HG03378 (cell line): Measurements from ENCODE around the gene MEPE.
"Not testable (repeated sequence)": the region's sequence is repeated elsewhere in the genome, so short reads cannot be mapped to it uniquely, and the experiment has no call there.

Source experiments
- ATAC-seq: cut with Tn5 transposase; IDR thresholded peaks from one replicate; pipeline ENCODE4 v1.9.1; 2021; ENCODE audit warnings: mild to moderate bottlenecking, moderate library complexity; ENCODE audit not compliant: unreplicated experiment

MEPE gene

DNA sequence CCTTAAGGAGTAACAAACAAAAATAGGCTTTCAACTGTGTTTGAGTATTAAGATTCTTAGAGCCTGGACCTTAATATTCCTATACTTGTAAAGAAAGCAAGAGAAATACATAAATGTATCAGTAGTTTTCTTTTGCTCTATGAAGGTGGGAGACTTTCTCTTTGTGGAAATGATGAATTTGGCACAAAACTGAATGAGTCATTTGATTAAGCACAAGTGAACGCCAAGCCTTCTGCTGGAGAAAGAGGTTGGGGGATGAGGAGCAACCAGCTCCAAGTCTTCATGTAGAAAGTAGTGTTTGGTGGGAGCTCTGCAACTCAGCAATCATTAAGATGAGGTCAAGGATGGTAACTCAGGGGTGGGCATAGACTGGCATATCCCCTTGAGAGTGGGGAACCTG is 49.6 kb downstream of the MEPE start:
- ATAC-seq = no peak

DNA sequence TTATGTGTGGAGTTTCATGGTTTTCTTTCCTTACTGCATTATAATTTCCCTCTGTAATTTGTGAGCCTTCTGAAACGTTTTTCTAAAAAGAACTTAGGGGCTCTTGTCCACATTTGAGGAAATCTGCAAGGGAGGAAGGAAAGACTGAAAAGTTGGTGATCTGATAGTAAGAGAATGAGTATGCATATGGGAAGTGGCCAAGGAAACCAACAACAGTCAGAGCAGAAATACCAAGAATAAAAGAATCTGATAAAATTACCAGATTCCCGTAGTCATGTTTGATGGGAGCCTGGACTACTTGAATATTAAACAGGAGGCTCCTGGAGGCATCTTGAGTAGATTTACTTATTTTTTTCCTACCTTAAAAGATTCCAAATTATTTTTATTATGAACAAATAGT is 50.1 kb downstream of the MEPE start:
- no peak for ATAC-seq

GRCh38 chr4:87884976-87885549 is 52.3 kb downstream of the MEPE start:
- ATAC-seq = no peak

- ATAC-seq = no peak
These were observed 53.3 kb downstream of the MEPE start for GRCh38 chr4:87886083-87886482.

DNA sequence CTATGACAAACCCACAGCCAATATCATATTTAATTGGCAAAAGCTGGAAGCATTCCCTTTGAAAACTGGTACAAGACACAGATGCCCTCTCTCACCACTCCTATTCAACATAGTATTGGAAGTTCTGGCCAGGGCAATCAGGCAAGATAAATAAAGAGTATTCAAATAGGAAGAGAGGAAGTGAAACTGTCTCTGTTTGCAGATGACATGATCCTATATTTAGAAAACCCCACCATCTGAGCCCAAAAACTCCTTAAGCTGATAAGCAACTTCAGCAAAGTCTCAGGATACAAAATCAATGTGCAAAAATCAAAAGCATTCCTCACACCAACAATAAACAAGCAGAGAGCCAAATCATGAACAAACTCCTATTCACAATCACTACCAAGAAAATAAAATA is 58.0 kb downstream of the MEPE start:
- ATAC-seq = not testable (repeated sequence)

GRCh38 chr4:87895964-87896621 is 63.3 kb downstream of the MEPE start:
- ATAC-seq = no peak
